Measurements from ENCODE around the gene PRR33. TPM values are rescaled to one million over a fixed set of nuclear protein-coding genes. Genes with fewer than 3 reads are reported as not detected.

PRR33 gene
- total RNA-seq, 1 donor from 2014 or later, result not detected

DNA sequence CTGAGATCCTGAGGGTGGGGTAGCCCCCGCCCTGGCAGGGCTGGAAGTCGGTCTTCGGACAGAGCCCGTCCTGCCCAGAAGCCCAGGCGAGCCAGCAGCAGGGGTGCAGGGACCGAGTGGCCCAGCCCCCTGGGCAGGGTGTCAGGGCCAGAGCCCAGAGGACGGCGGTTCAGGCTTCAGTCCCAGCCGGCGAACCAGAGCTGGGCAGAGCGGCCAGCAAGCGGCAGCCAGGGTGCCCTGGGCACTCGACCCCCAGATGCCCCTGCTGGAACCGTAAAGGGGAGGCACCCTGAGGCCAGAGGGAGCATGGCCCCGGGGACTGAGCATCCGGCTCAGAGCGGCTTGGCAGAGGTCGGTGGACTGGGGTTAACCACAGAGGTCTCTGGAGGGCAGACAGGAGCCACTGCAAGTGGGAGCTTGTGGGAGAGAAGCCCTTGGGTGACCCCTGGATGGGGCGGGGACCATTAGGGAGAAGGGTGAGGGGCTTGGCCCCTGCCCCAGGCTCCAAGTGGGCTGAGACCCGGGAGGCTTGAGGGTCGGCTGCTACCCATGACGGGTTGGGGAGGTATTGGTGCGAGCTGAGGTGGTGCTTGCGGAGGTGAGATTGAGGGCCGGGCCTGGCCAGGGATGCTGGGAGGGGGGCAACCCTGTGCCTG, 22.9 kb downstream of the PRR33 start:
- Mint-ChIP-seq H3K4me1 (peaks cover 18% of the 10 kb centered on the region), H3K4me3 (no peak overlapping the region), H3K36me3 (no peaks in the 10 kb centered on the region), H3K27me3 (ENCODE audit: low read depth) (peaks cover 17% of the 10 kb centered on the region), H3K9me3 (no peaks in the 10 kb centered on the region), H3K27ac (no peak overlapping the region)
- TF ChIP-seq, protein P1, sequence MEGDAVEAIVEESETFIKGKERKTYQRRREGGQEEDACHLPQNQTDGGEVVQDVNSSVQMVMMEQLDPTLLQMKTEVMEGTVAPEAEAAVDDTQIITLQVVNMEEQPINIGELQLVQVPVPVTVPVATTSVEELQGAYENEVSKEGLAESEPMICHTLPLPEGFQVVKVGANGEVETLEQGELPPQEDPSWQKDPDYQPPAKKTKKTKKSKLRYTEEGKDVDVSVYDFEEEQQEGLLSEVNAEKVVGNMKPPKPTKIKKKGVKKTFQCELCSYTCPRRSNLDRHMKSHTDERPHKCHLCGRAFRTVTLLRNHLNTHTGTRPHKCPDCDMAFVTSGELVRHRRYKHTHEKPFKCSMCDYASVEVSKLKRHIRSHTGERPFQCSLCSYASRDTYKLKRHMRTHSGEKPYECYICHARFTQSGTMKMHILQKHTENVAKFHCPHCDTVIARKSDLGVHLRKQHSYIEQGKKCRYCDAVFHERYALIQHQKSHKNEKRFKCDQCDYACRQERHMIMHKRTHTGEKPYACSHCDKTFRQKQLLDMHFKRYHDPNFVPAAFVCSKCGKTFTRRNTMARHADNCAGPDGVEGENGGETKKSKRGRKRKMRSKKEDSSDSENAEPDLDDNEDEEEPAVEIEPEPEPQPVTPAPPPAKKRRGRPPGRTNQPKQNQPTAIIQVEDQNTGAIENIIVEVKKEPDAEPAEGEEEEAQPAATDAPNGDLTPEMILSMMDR (IDR thresholded peaks at IDR 0.05; ENCODE audit: unreplicated experiment), result no peak
- no peak for DNase-seq (ENCODE audit: low spot score in 2 of 2, unreplicated experiment in 2 of 2)

DNA sequence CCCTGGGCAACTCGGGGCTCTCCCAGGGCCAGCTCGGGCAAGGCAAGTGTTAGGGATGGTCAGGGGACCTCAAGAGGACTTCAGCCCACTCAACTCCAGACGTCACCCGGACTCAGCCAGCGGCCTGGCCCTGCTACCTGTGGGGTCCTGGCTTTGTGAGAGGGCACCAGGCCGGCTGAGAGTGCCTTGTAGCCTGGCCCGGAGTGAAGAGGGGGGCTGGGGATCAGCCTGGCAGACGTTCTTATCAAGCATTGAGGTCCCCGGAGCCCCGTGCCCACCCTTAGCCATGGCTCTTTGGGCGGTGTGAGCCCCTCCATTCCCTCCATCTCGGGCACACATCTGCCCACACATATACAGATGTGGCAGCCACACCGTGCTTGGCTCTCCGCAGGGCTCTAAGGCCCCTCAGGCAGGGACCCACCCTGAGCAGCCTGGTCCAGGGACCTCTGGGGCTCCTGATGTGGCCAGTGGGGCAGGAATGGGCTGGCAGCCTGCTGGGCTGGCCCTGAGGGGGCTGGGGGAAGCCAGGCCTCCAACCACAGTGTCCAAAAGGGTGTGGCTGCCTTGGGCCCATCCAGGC, 23.5 kb downstream of the PRR33 start:
- Mint-ChIP-seq H3K36me3 (no peaks in the 10 kb centered on the region), H3K27me3 (ENCODE audit: low read depth) (peaks cover 17% of the 10 kb centered on the region), H3K9me3 (no peaks in the 10 kb centered on the region), H3K4me1 (peaks cover 20% of the 10 kb centered on the region), H3K27ac (no peak overlapping the region), H3K4me3 (no peak overlapping the region)
- TF ChIP-seq, protein P1 (IDR thresholded peaks at IDR 0.05; ENCODE audit: unreplicated experiment), result no peak
- DNase-seq (ENCODE audit: low spot score in 2 of 2, unreplicated experiment in 2 of 2), result no peak

DNA sequence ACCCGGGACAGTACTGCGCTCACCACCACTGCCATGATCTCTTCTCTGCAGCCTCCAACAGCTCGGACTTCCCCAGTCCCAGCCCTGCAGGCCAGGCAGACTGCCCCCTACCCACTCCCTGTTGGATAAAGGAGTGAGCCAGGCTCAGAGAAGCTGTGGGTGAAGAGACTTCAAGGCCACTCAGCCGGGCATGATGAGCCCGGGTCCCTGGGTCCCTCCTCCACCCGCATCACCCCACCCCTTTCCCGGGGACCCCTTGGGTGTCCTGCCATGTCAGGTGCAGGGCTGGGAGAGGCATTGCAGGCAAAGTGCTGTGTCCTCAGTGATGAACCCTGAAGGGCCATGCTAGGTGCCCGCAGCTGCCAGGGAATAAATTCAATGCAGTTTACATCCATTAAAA, 24.3 kb downstream of the PRR33 start:
- TF ChIP-seq, protein P1 (IDR thresholded peaks at IDR 0.05; ENCODE audit: unreplicated experiment), result no peak

GRCh38 chr11:1866776-1867175, 24.9 kb downstream of the PRR33 start:
- Mint-ChIP-seq H3K27me3 (ENCODE audit: low read depth) (peaks cover 17% of the 10 kb centered on the region), H3K4me3 (no peak overlapping the region), H3K36me3 (no peaks in the 10 kb centered on the region), H3K4me1 (peaks cover 21% of the 10 kb centered on the region), H3K27ac (no peak overlapping the region), H3K9me3 (no peaks in the 10 kb centered on the region)
- DNase-seq (ENCODE audit: low spot score in 2 of 2, unreplicated experiment in 2 of 2), result no peak
- TF ChIP-seq, protein P1 (IDR thresholded peaks at IDR 0.05; ENCODE audit: unreplicated experiment), result no peak

More for the DNA sequence above, 24.3 kb downstream of the PRR33 start:
- no peak for DNase-seq (ENCODE audit: low spot score in 2 of 2, unreplicated experiment in 2 of 2)
- Mint-ChIP-seq H3K4me1 (peaks cover 21% of the 10 kb centered on the region), H3K27ac (peak overlapping the region; percentile 30), H3K4me3 (no peak overlapping the region), H3K36me3 (no peaks in the 10 kb centered on the region), H3K9me3 (no peaks in the 10 kb centered on the region), H3K27me3 (ENCODE audit: low read depth) (peaks cover 17% of the 10 kb centered on the region)

- DNase-seq (ENCODE audit: low spot score in 2 of 2, unreplicated experiment in 2 of 2), result no peak
- H3K4me1 Mint-ChIP-seq, result peaks cover 21% of the 10 kb centered on the region
- no peak overlapping the region for H3K27ac Mint-ChIP-seq
- H3K36me3 Mint-ChIP-seq, result no peaks in the 10 kb centered on the region
- H3K4me3 Mint-ChIP-seq, result no peak overlapping the region
- peaks cover 17% of the 10 kb centered on the region for H3K27me3 Mint-ChIP-seq (ENCODE audit: low read depth)
- no peaks in the 10 kb centered on the region for H3K9me3 Mint-ChIP-seq
- TF ChIP-seq, protein P1 (IDR thresholded peaks at IDR 0.05; ENCODE audit: unreplicated experiment), result no peak
These were observed 25.5 kb downstream of the PRR33 start for GRCh38 chr11:1866226-1866625.

All from mesothelial cell of epicardium (in vitro differentiated cells).